Right hindlimb (tissue), 1 donor: ENCODE data around the gene DOCK4.

ENCODE experiments used
- DNase-seq: peaks from one replicate; pipeline ENCODE4 v3.0.0-alpha.2; 2018

DOCK4 gene

GRCh38 chr7:111708072-111708471 is 498.1 kb downstream of the DOCK4 start:
- no peak for DNase-seq

GRCh38 chr7:111705807-111706206 is 500.4 kb downstream of the DOCK4 start:
- DNase-seq, result no peak

- DNase-seq, result no peak
Measured at GRCh38 chr7:111697771-111698170, 508.4 kb downstream of the DOCK4 start.

GRCh38 chr7:111694376-111694775 is 511.8 kb downstream of the DOCK4 start:
- DNase-seq, result no peak

GRCh38 chr7:111690364-111691111 is 515.7 kb downstream of the DOCK4 start:
- no peak for DNase-seq

GRCh38 chr7:111685349-111685748 is 520.9 kb downstream of the DOCK4 start:
- no peak for DNase-seq

GRCh38 chr7:111682588-111683340 is 523.4 kb downstream of the DOCK4 start:
- no peak for DNase-seq

GRCh38 chr7:111681242-111681641 is 525.0 kb downstream of the DOCK4 start:
- no peak for DNase-seq

GRCh38 chr7:111678986-111679385 is 527.2 kb downstream of the DOCK4 start:
- no peak for DNase-seq

GRCh38 chr7:111678281-111678680 is 527.9 kb downstream of the DOCK4 start:
- no peak for DNase-seq

GRCh38 chr7:111677848-111678247 is 528.4 kb downstream of the DOCK4 start:
- no peak for DNase-seq

- DNase-seq, result peak; percentile 26
Measured at GRCh38 chr7:111676811-111677210, 529.4 kb downstream of the DOCK4 start.
